ENCODE results near the gene SH3GL3.

Gene SH3GL3, protein sequence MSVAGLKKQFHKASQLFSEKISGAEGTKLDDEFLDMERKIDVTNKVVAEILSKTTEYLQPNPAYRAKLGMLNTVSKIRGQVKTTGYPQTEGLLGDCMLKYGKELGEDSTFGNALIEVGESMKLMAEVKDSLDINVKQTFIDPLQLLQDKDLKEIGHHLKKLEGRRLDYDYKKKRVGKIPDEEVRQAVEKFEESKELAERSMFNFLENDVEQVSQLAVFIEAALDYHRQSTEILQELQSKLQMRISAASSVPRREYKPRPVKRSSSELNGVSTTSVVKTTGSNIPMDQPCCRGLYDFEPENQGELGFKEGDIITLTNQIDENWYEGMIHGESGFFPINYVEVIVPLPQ

DNA sequence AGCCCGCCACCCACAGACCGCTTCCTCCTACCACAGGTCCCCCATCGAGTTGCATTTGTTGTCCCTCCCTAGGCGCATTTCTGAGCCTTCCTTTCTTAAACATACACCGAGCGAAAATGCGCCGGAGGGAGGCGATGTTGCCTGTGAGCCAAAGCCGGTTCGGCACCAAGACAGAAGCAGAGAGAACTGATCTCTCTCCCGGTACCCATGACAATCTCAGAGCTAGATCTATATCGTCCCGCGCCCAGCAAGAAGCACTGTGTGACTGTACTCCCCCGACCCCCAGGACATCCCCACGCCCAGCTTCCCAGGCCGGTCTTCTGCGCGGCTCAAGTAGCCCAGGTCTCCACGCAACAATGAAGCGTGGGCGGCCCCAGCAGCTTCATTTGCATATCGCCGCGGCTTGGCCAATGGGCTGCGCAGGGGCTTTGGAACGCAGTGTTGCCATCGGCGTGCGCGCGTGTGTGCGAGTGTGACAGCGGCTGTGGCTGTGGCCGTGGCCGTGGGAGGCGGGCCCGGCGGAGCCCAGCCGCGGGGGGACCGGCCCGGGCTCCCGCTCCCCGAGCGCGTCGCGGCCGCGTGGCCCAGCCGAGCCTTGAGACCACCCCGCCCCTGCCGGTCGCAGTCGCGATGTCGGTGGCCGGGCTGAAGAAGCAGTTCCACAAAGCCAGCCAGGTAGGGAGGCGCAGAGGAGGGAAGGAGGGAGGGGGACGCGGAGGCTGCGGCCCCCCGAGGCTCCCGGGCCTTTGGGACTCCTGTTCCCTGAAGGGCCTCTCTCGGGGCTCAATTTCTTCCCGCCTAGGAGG is at the start of gene SH3GL3:
SH3GL3 (plus strand) TSS at position 438 of the 806 bp plus-strand sequence; CDS start at position 631, 193 bp downstream.
- peak; percentile 16 to 53 for DNase-seq (ENCODE audit: low read depth in 2 of 2)

- no peak for DNase-seq (ENCODE audit: low read depth in 2 of 2)
Observed at GRCh38 chr15:83398626-83399025, 48.5 kb upstream of the SH3GL3 start.

- DNase-seq (ENCODE audit: low read depth in 2 of 2), result no peak
Observed at GRCh38 chr15:83404121-83404520, 43.0 kb upstream of the SH3GL3 start.

GRCh38 chr15:83410532-83410931 is 36.6 kb upstream of the SH3GL3 start:
- DNase-seq (ENCODE audit: low read depth in 2 of 2), result no peak

- no peak for DNase-seq (ENCODE audit: low read depth in 2 of 2)
Observed at GRCh38 chr15:83413054-83413719, 34.0 kb upstream of the SH3GL3 start.

DNA sequence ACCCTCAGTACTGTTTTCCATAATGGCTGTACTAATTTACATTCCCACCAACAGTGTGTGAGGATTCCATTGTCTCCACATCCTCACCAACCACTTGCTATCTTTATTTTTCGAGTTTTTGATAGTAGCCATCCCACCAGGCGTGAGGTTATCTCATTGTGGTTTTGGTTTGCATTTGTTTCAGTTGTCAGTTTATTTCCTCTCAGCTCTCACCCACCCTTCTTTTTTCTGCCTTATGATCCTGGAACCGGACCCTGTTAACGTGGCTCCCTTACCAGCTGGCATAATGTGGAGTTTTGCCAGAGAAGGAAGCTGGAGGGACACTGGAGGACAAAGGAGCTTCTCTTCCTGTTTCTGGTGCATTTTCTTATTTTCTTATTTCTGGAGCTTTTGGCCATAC is 25.1 kb upstream of the SH3GL3 start:
- no peak for DNase-seq (ENCODE audit: low read depth in 2 of 2)

DNA sequence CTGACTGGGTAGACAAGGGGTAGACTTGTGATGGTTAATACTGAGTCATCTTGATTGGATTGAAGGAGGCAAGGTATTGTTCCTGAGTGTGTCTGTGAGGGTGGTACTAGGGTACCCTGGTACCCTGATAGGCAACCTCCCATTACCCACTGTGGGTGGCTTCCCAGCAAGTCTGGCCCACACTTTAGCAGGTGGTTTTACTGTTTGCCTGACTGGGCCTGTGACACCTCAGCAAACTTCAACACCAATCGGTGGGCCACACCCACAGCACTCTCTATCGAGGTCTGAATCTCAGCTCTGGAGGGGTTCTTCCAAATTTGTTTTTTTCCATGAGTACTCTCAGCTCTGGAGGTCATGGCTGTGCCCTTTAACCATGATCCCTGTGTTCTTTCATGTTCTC is 24.6 kb upstream of the SH3GL3 start:
- DNase-seq (ENCODE audit: low read depth in 2 of 2), result no peak

DNA sequence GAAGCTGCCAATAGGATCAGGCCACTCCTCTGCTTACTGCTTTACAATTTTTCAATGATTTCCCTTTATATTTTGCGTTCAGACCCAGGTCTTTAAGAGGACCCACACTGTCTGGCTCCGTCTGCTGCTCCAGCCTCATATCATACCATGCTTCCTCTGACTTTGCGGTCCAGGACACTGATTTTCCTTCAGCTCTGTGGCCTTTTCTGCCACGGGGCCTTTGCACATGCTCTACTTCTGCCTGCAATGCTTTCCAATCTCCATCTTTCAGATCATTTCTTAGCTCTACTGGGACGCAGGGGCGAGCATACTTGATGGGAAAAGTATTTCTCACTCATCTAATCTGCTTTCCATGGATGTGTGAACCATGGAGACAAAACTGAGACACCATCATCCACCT is 23.0 kb upstream of the SH3GL3 start:
- DNase-seq (ENCODE audit: low read depth in 2 of 2), result no peak

- DNase-seq (ENCODE audit: low read depth in 2 of 2), result no peak
Observed at GRCh38 chr15:83430441-83430840, 16.7 kb upstream of the SH3GL3 start.

DNA sequence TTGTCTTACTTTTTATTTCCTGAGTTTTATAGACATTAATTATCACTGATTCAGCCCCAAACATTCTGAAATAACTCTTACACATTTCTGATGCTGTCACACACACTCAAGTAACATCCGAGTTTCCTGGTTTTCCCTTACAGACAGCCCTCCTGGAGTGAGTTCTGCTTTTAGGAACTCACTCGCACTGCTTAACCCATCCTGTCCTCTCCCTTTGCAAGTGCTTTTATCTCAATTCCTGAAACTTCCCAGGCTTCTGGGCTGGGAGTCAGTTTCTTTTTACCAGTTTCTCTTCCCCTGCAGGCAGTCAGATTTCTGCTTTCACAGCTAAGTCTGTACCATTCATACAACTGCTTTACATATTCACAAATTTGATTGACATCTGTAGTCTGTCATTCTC is 15.6 kb upstream of the SH3GL3 start:
- no peak for DNase-seq (ENCODE audit: low read depth in 2 of 2)

- DNase-seq (ENCODE audit: low read depth in 2 of 2), result no peak
Observed at GRCh38 chr15:83435202-83435601, 11.9 kb upstream of the SH3GL3 start.

- DNase-seq (ENCODE audit: low read depth in 2 of 2), result no peak
Observed at GRCh38 chr15:83435782-83436181, 11.4 kb upstream of the SH3GL3 start.

GRCh38 chr15:83436513-83437158 is 10.5 kb upstream of the SH3GL3 start:
- no peak for DNase-seq (ENCODE audit: low read depth in 2 of 2)

GRCh38 chr15:83443076-83443847 is 3.9 kb upstream of the SH3GL3 start:
- no peak for DNase-seq (ENCODE audit: low read depth in 2 of 2)

DNA sequence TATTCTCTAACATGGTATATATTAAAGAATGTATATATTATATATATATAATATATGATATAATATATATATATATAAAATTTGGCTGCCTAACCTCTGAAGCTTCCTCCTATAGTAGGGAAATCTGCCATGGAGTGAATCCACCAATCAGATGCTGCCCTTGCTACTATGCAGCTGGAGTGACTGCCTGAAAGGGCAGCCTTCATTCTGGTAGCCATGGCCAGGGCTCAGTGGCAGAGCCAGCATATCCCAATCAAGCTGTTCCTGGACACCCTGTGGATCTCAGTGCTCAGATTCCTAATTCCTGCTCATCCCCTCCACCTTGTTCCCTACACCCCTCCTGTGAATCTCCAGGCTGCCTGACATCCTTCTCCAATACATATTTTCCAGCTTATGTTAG is 2.2 kb upstream of the SH3GL3 start:
- no peak for DNase-seq (ENCODE audit: low read depth in 2 of 2)

GRCh38 chr15:83445643-83446042 is 1.5 kb upstream of the SH3GL3 start:
- no peak for DNase-seq (ENCODE audit: low read depth in 2 of 2)

DNA sequence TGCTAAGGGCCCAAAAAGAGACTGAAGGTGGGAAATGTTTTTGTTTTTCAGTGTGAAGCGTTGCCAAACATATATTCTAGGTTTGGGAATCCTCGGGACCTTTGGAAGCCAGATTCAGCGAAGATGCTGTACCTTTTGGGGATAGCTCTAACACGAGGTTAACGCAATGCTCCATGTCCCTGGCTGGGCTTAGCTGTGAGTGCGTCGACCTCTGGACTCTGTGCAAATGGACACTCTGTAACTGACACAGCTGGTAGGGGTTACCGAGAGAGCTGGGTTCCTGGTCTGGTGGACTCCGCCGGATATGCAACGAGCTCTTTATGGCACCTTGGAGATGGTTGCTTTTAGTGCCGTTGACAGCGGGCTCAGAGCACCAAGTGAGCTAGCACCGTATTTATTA is 724 bp upstream of the SH3GL3 start:
- no peak for DNase-seq (ENCODE audit: low read depth in 2 of 2)

- no peak for DNase-seq (ENCODE audit: low read depth in 2 of 2)
Observed at GRCh38 chr15:83449250-83449671, 2.1 kb downstream of the SH3GL3 start.

DNA sequence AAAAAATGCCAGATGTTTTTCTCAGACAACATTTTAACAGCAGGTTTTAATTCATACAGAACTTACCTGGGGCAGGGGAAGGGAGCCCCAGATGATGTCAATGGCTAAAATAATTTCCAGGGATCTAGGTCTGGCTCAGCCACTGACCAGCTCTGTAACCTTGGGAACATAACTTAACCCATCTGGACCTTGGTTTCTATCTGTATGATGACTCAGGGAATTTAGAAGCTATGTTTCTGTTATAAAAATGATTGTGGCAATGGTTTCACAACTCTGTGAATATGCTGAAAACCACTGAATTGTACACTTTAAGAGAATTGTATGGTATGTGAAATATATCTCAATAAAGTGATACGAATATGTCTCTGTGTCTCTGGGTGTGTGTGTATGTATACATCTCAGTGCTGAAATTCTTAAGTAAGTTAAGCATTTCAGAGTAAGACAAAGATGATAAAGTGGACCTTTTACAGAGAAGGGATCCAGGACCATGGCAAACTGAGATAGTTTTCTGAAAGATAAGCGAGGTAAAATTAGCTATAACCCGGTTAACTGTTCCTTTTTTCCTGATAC is 2.9 kb downstream of the SH3GL3 start:
- DNase-seq (ENCODE audit: low read depth in 2 of 2), result no peak

DNA sequence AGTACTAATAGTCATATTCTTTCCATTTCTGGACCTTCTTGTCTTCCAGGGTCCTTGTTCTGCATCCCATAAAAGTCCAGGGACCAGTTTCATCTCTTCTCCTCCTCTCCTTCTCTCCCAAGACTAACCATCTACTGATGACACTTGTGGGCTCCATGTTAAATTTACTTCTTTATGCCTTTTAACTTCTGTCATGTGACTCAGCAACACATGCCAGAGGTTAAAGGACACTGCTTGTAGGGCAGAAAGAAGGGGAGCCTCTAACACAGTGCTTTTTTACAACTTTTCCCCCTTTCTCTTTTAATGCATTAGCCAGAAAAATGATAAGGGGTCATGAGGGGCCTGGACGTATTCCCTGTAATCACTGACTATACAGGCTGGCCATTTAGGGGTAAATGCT is 10.0 kb downstream of the SH3GL3 start:
- DNase-seq (ENCODE audit: low read depth in 2 of 2), result no peak

DNA sequence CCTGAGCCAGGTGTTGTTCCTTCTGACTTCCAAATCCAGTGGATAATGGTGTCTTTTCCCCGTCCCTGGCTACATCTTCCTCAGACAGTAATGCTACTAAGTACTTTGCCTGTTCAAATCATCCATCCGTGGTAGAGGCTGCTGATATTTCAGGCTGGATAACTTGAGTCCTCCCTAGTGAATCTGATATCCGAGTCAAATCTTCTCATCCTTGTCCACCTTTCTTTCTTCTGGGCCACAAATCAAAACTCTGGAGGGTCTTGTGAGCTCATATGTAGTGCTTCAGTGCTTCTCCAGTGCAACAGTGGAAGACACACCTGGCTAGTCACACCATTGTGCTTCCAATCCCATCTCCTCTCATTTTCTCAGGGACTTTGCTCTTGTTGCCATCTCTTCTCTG is 11.2 kb downstream of the SH3GL3 start:
- no peak for DNase-seq (ENCODE audit: low read depth in 2 of 2)
